ENCODE measurements around the gene PALLD.

DNA sequence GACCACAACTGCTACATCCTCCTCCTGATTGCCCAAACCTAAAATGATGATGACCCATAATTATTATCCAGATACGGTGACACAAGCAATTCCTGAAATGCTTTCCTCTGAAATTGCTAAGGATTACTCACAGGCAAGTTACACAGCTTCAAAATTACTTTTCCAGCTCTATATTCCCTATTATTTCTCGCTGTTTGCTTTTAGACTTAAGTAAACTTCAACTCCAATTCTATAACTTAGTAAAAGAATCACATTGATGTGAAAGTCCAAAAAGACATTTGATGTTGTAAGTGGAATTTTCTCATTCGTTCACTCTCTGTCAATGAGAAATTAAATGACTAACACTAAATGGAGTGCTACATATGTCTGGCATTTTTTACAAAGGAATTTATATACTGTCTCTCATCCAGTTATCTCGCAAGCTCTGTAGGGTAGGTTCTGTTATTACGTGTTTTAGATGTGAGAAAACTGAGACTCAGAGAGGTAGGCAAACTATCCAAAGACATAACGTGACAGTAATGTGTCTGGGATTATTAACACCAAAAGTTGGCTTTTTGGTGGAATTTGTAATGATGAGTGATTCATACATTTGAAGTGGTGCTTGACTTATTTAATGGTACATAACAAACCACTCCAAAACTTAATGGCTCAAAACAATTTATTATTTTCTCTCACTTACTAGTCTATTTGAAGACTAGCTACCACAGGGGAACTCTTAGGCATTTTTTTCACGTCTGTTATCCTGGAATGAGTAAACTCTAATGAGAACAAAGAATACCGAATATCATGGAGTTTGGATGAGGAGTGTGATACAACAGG lies 31.5 kb downstream of the PALLD start:
- TF ChIP-seq GATA2 (IDR thresholded peaks at IDR 0.05; ENCODE audit: low read depth, low read length) (no peak), GATA3 (IDR thresholded peaks at IDR 0.05; ENCODE audit: low read depth, low read length) (no peak)
